Lower leg skin (tissue), 3 donors: ENCODE results near the gene PKP1.

ENCODE experiments used
- POLR2A ChIP-seq, 2 donors: fragments of 450-650 bp; IDR thresholded peaks; one replicate each; pipeline ENCODE4 v1.6.1; 2016 to 2017; ENCODE audit warnings: antibody characterized with exemption in 2 of 2, mild to moderate bottlenecking in 1 of 2, moderate library complexity in 1 of 2
- TF ChIP-seq, protein P1 (sequence below), 3 donors: fragments of 450-650 bp; IDR thresholded peaks; one replicate each; pipeline ENCODE4 v1.5.1; 2016; ENCODE audit warnings: antibody characterized with exemption in 3 of 3, mild to moderate bottlenecking in 3 of 3, moderate library complexity in 2 of 3

DNA sequence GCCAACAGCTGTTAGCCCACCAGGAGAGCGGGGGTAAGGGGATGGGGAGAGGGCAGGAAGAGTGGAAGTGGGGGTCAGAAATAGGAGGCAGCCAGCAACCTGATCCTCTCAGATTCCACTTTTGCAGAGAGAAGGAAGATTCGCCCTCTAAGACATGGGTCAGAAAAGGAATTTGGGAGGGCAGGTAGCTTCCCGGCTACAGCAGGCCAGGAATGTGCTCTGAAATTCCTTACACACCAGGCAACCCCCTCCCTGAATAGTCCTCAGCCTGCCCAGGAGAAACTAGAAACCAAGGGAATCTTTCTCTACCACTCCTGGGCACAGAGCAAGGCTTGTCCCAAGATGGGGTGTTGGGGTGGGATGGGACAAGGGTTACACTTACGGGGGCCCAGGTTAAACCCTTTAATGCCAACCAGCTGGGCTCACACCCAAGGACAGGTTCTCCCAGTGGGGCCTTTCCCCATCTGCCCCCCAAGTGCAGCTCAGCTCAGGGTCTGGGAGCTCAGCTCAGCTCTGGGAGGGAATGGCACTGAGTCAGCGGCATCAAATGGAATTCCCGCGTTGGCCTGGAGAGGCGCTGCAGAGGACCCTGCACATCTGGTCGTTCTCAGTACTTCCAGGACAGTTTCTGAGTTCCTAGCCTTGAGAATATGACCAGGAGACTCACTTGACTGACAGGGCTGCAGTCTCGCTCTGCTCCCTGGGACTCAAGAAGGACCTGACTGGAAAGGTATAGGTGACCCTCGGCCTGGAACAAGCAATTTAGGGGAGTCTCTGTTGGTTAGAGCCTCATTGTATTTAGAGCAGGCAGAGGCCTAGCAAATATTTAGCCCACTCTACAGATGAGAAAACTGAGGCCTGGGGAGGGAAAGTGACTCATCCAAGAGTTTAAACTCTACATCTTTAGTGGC lies 93.4 kb downstream of the PKP1 start:
- TF ChIP-seq, protein P1, sequence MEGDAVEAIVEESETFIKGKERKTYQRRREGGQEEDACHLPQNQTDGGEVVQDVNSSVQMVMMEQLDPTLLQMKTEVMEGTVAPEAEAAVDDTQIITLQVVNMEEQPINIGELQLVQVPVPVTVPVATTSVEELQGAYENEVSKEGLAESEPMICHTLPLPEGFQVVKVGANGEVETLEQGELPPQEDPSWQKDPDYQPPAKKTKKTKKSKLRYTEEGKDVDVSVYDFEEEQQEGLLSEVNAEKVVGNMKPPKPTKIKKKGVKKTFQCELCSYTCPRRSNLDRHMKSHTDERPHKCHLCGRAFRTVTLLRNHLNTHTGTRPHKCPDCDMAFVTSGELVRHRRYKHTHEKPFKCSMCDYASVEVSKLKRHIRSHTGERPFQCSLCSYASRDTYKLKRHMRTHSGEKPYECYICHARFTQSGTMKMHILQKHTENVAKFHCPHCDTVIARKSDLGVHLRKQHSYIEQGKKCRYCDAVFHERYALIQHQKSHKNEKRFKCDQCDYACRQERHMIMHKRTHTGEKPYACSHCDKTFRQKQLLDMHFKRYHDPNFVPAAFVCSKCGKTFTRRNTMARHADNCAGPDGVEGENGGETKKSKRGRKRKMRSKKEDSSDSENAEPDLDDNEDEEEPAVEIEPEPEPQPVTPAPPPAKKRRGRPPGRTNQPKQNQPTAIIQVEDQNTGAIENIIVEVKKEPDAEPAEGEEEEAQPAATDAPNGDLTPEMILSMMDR (IDR thresholded peaks at IDR 0.05), result no peak
- no peak for TF ChIP-seq POLR2A (IDR thresholded peaks at IDR 0.05)
